MM.1S (cell line): ENCODE data around the gene FPR1.

Source experiments
- DNase-seq: peaks from one replicate; pipeline ENCODE4 v3.0.0-alpha.2; 2015
- H2AFZ ChIP-seq: fragments of 300-600 bp; sonication (generic); 2 replicates; pipeline ENCODE4 v1.6.0; 2016; ENCODE audit warnings: antibody characterized with exemption, low read length
- H3F3A ChIP-seq: fragments of 300-600 bp; sonication (generic); 2 replicates; pipeline ENCODE4 v1.6.1; 2016; ENCODE audit warnings: mild to moderate bottlenecking, antibody characterized with exemption, low read length, moderate library complexity, mixed read lengths; ENCODE audit not compliant: insufficient read depth
- H3K27ac ChIP-seq: fragments of 300-600 bp; sonication (generic); 2 replicates; pipeline ENCODE4 v1.5.1; 2016; ENCODE audit warnings: mild to moderate bottlenecking, low read length
- H3K27me3 ChIP-seq: fragments of 300-600 bp; sonication (generic); replicated peaks from 2 replicates; pipeline ENCODE4 v1.6.0; 2016; ENCODE audit warnings: low read length; ENCODE audit not compliant: insufficient read depth
- H3K36me3 ChIP-seq: fragments of 300-600 bp; sonication (generic); replicated peaks from 2 replicates; pipeline ENCODE4 v1.6.1; 2016; ENCODE audit warnings: mild to moderate bottlenecking, low read length, mixed read lengths; ENCODE audit not compliant: insufficient read depth
- H3K4me1 ChIP-seq: fragments of 300-600 bp; sonication (generic); 2 replicates; pipeline ENCODE4 v1.6.1; 2016; ENCODE audit warnings: low read length, mixed read lengths
- H3K4me2 ChIP-seq: fragments of 300-600 bp; sonication (generic); 2 replicates; pipeline ENCODE4 v1.6.0; 2016; ENCODE audit warnings: low read depth, low read length
- H3K4me3 ChIP-seq: fragments of 300-600 bp; sonication (generic); 2 replicates; pipeline ENCODE4 v1.5.1; 2016; ENCODE audit warnings: low read length, mixed read lengths
- H3K79me2 ChIP-seq: fragments of 300-600 bp; sonication (generic); 2 replicates; pipeline ENCODE4 v1.6.1; 2016; ENCODE audit warnings: mixed run types, low read length, mixed read lengths
- H3K9ac ChIP-seq: fragments of 300-600 bp; sonication (generic); 2 replicates; pipeline ENCODE4 v1.6.1; 2016; ENCODE audit warnings: low read length, mixed read lengths
- H3K9me2 ChIP-seq: fragments of 300-600 bp; sonication (generic); replicated peaks from 2 replicates; pipeline ENCODE4 v1.6.1; 2016; ENCODE audit warnings: mild to moderate bottlenecking, low read length, mixed read lengths; ENCODE audit not compliant: insufficient read depth
- H3K9me3 ChIP-seq: fragments of 300-600 bp; sonication (generic); replicated peaks from 2 replicates; pipeline ENCODE4 v1.6.1; 2016; ENCODE audit warnings: mild to moderate bottlenecking, low read length, mixed read lengths; ENCODE audit not compliant: insufficient read depth
- H4K20me1 ChIP-seq: fragments of 300-600 bp; sonication (generic); 2 replicates; pipeline ENCODE4 v1.6.1; 2016; ENCODE audit warnings: mild to moderate bottlenecking, low read length, moderate library complexity, mixed read lengths; ENCODE audit not compliant: insufficient read depth
- EZH2 ChIP-seq: fragments of 300-600 bp; sonication (generic); optimal IDR thresholded peaks from 2 replicates; pipeline ENCODE3; 2017; ENCODE audit warnings: low read depth, mild to moderate bottlenecking, antibody characterized with exemption, low read length, mixed read lengths
- EZH2phosphoT487 ChIP-seq: fragments of 300-600 bp; sonication (generic); IDR thresholded peaks from 2 replicates; pipeline ENCODE4 v1.6.1; 2018; ENCODE audit warnings: antibody characterized with exemption, low read length
- TF ChIP-seq, protein P1 (sequence below): fragments of 300-600 bp; sonication (generic); IDR thresholded peaks from 2 replicates; pipeline ENCODE4 v1.5.1; 2016; ENCODE audit warnings: antibody characterized with exemption, low read length, mixed read lengths

FPR1 gene

GRCh38 chr19:51712461-51713081 lies 39.1 kb downstream of the FPR1 start:
- H3F3A ChIP-seq: no peaks in the 10 kb centered on the region
- H3K4me2 ChIP-seq: no peak overlapping the region
- no peaks in the 10 kb centered on the region for H3K9me2 ChIP-seq
- H3K9me3 ChIP-seq: no peaks in the 10 kb centered on the region
- H4K20me1 ChIP-seq: no peaks in the 10 kb centered on the region
- H3K27me3 ChIP-seq: no peaks in the 10 kb centered on the region
- H3K27ac ChIP-seq: no peak overlapping the region
- no peaks in the 10 kb centered on the region for H3K4me1 ChIP-seq
- H3K36me3 ChIP-seq: no peaks in the 10 kb centered on the region
- no peak overlapping the region for H2AFZ ChIP-seq
- no peak for TF ChIP-seq EZH2phosphoT487
- H3K79me2 ChIP-seq: no peaks in the 10 kb centered on the region
- no peak overlapping the region for H3K4me3 ChIP-seq
- no peak for DNase-seq
- H3K9ac ChIP-seq: no peak overlapping the region

GRCh38 chr19:51711702-51712101 lies 40.0 kb downstream of the FPR1 start:
- DNase-seq: no peak
- TF ChIP-seq EZH2phosphoT487: no peak
- TF ChIP-seq, protein P1, sequence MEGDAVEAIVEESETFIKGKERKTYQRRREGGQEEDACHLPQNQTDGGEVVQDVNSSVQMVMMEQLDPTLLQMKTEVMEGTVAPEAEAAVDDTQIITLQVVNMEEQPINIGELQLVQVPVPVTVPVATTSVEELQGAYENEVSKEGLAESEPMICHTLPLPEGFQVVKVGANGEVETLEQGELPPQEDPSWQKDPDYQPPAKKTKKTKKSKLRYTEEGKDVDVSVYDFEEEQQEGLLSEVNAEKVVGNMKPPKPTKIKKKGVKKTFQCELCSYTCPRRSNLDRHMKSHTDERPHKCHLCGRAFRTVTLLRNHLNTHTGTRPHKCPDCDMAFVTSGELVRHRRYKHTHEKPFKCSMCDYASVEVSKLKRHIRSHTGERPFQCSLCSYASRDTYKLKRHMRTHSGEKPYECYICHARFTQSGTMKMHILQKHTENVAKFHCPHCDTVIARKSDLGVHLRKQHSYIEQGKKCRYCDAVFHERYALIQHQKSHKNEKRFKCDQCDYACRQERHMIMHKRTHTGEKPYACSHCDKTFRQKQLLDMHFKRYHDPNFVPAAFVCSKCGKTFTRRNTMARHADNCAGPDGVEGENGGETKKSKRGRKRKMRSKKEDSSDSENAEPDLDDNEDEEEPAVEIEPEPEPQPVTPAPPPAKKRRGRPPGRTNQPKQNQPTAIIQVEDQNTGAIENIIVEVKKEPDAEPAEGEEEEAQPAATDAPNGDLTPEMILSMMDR: no peak
- no peak for TF ChIP-seq EZH2
- H3K4me2 ChIP-seq: no peak overlapping the region

DNA sequence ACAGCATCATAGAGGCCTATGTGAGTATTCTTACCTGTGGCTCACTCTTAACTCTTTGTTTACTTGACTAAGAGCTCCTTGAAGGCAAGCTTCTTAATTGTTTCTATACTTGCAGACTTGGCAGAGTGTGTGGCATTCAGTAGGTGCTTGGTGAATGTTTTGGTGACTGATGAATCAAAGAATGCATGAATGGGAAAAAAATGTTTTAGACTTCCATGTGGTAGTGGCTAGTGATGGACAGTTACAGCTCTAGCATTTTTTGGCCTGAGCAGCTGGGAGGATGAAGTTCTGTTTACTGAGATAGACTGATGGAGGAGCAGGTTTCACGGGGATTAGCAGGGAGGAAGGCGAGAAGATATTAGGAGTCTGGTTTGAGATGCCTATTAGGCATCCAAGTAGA lies 41.5 kb downstream of the FPR1 start:
- Histone ChIP-seq H3F3A (no peaks in the 10 kb centered on the region), H3K27me3 (no peaks in the 10 kb centered on the region), H3K27ac (no peak overlapping the region), H3K9ac (no peak overlapping the region), H3K4me2 (no peak overlapping the region), H3K36me3 (no peaks in the 10 kb centered on the region), H3K4me3 (no peak overlapping the region), H3K9me2 (no peaks in the 10 kb centered on the region), H4K20me1 (no peaks in the 10 kb centered on the region), H2AFZ (no peak overlapping the region), H3K79me2 (no peaks in the 10 kb centered on the region), H3K9me3 (no peaks in the 10 kb centered on the region), H3K4me1 (no peaks in the 10 kb centered on the region)
- DNase-seq: no peak
- TF ChIP-seq, protein P1: no peak
- no peak for TF ChIP-seq EZH2
- TF ChIP-seq EZH2phosphoT487: no peak

More at GRCh38 chr19:51711702-51712101, 40.0 kb downstream of the FPR1 start:
- H3K9me3 ChIP-seq: no peaks in the 10 kb centered on the region
- no peak overlapping the region for H2AFZ ChIP-seq
- H3K27me3 ChIP-seq: no peaks in the 10 kb centered on the region
- H3K9me2 ChIP-seq: no peaks in the 10 kb centered on the region
- no peaks in the 10 kb centered on the region for H4K20me1 ChIP-seq
- no peaks in the 10 kb centered on the region for H3K36me3 ChIP-seq
- no peak overlapping the region for H3K4me3 ChIP-seq
- no peaks in the 10 kb centered on the region for H3K4me1 ChIP-seq
- H3K27ac ChIP-seq: no peak overlapping the region
- H3K79me2 ChIP-seq: no peaks in the 10 kb centered on the region
- no peak overlapping the region for H3K9ac ChIP-seq
- H3F3A ChIP-seq: no peaks in the 10 kb centered on the region

DNA sequence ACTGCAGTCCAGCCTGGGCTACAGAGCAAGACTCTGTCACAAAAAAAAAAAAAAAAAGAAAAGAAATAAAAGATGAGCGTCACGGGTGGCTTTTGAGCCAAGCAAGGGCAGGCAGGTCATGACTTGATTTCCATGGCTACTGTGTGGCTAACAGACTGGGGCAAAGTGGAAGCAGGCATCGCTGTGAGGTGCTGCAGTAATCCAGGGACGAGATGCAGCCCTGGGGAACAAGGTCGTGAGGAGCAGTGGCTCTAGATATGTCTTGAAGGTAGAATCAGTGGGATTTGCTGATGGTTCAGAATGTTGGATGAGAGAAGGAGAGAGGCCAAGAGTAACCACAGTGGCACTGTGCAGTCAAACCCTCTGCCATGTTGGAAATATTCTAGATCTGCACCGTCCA lies 42.1 kb downstream of the FPR1 start:
- Histone ChIP-seq H3K36me3 (no peaks in the 10 kb centered on the region), H3K27me3 (no peaks in the 10 kb centered on the region), H4K20me1 (no peaks in the 10 kb centered on the region), H3K9me3 (no peaks in the 10 kb centered on the region), H3F3A (no peaks in the 10 kb centered on the region), H3K27ac (no peak overlapping the region), H3K4me2 (no peak overlapping the region), H3K9me2 (no peaks in the 10 kb centered on the region), H3K79me2 (no peaks in the 10 kb centered on the region), H3K4me1 (no peaks in the 10 kb centered on the region), H3K9ac (no peak overlapping the region), H3K4me3 (no peak overlapping the region), H2AFZ (no peak overlapping the region)
- TF ChIP-seq, protein P1: no peak
- TF ChIP-seq EZH2phosphoT487: no peak
- no peak for TF ChIP-seq EZH2
- DNase-seq: no peak
